IPS DF 4.7 (cell line): Measurements from ENCODE around the gene DNAH7.

Experiments
- DNase-seq: peaks from one replicate; pipeline ENCODE4 v3.0.0-alpha.2; 2013; ENCODE audit warnings: low spot score; ENCODE audit errors: extremely low read depth

The DNAH7 gene

GRCh38 chr2:195871326-195871725, 197.3 kb downstream of the DNAH7 start:
- DNase-seq, result no peak

GRCh38 chr2:195864316-195864715, 204.3 kb downstream of the DNAH7 start:
- DNase-seq, result no peak

- DNase-seq, result no peak
Measured at GRCh38 chr2:195863564-195863963, 205.1 kb downstream of the DNAH7 start.

GRCh38 chr2:195863121-195863520, 205.5 kb downstream of the DNAH7 start:
- DNase-seq, result no peak

GRCh38 chr2:195861821-195862220, 206.8 kb downstream of the DNAH7 start:
- no peak for DNase-seq

- no peak for DNase-seq
Measured at GRCh38 chr2:195859513-195859912, 209.1 kb downstream of the DNAH7 start.

GRCh38 chr2:195857132-195857531, 211.5 kb downstream of the DNAH7 start:
- no peak for DNase-seq

GRCh38 chr2:195850764-195851163, 217.9 kb downstream of the DNAH7 start:
- no peak for DNase-seq

- no peak for DNase-seq
Measured at GRCh38 chr2:195848119-195848899, 220.3 kb downstream of the DNAH7 start.

GRCh38 chr2:195842932-195843331, 225.7 kb downstream of the DNAH7 start:
- DNase-seq, result no peak

GRCh38 chr2:195838002-195838401, 230.6 kb downstream of the DNAH7 start:
- DNase-seq, result no peak

- DNase-seq, result no peak
Measured at GRCh38 chr2:195836002-195836401, 232.6 kb downstream of the DNAH7 start.

GRCh38 chr2:195834836-195835235, 233.8 kb downstream of the DNAH7 start:
- no peak for DNase-seq

- no peak for DNase-seq
Measured at GRCh38 chr2:195830968-195831950, 237.4 kb downstream of the DNAH7 start.

- DNase-seq, result no peak
Measured at GRCh38 chr2:195824478-195824877, 244.2 kb downstream of the DNAH7 start.

GRCh38 chr2:195823206-195823605, 245.4 kb downstream of the DNAH7 start:
- no peak for DNase-seq

GRCh38 chr2:195821566-195821932, 247.1 kb downstream of the DNAH7 start:
- DNase-seq, result no peak

- DNase-seq, result no peak
Measured at GRCh38 chr2:195820867-195821565, 247.6 kb downstream of the DNAH7 start.

- DNase-seq, result no peak
Measured at GRCh38 chr2:195820373-195820772, 248.3 kb downstream of the DNAH7 start.

- DNase-seq, result no peak
Measured at GRCh38 chr2:195819276-195819675, 249.4 kb downstream of the DNAH7 start.

GRCh38 chr2:195818526-195818925, 250.1 kb downstream of the DNAH7 start:
- DNase-seq, result no peak

- no peak for DNase-seq
Measured at GRCh38 chr2:195818106-195818505, 250.5 kb downstream of the DNAH7 start.
